ENCODE data around the gene SERPINA1. TPM values are rescaled to one million over a fixed set of nuclear protein-coding genes. Genes with fewer than 3 reads are reported as not detected.
A peak's percentile ranks its signal among the peaks of the same experiment; 100 is the strongest.

Gene SERPINA1
- total and polyA plus RNA-seq, 2 of the 13 experiments (the other 11 are each of a cell fraction or from before 2014, with no cell fraction given), result 3,266 to 11,015 TPM

DNA sequence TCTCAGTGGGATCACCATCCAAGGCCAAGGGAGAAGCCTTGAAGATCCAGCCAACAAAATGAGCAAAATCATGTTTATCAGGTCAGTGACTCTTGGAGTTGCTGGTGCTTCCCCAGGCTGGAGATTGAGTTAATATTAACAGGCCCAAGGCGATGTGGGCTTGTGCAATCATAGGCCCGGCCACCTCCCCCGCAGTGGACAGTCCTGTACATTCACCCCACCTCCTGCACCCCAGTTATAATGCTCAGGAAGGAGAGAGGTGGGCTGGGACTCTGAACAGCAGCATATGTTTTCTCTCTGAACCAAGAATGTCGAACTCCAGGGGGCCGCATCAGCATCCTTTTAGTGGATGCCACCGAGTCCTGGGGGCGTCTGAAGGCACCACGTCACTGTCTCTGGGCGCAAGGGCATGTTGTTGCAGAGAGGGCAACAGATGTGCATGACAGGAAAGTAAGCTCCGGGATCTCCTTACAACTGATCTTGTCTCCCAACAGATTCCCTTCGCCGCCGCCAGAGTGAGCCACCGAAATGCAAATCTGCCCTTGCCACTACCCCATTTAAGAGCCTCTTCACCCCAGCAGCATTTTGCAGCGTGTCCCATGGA lies 33.1 kb downstream of the SERPINA1 start (continued):
- peak; percentile 45; the same call in 1 of the 2 replicates for TF ChIP-seq DPF2 (CRISPR knock-in tag; IDR thresholded peaks at IDR 0.05; ENCODE audit: borderline replicate concordance, low read depth)
- no peak for TF ChIP-seq NFRKB (IDR thresholded peaks at IDR 0.05)
- TF ChIP-seq TEAD3 (CRISPR knock-in tag; optimal IDR thresholded peaks at IDR 0.05; ENCODE audit: borderline replicate concordance), result peak; percentile 49
- no peak for TF ChIP-seq ZNF546 (CRISPR knock-in tag; conservative IDR thresholded peaks at IDR 0.05)
- TF ChIP-seq, protein P1, sequence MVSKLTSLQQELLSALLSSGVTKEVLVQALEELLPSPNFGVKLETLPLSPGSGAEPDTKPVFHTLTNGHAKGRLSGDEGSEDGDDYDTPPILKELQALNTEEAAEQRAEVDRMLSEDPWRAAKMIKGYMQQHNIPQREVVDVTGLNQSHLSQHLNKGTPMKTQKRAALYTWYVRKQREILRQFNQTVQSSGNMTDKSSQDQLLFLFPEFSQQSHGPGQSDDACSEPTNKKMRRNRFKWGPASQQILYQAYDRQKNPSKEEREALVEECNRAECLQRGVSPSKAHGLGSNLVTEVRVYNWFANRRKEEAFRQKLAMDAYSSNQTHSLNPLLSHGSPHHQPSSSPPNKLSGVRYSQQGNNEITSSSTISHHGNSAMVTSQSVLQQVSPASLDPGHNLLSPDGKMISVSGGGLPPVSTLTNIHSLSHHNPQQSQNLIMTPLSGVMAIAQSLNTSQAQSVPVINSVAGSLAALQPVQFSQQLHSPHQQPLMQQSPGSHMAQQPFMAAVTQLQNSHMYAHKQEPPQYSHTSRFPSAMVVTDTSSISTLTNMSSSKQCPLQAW (CRISPR knock-in tag; IDR thresholded peaks at IDR 0.05), result peak; percentile 99
- peak; percentile 75; the same call in 1 of the 2 replicates for TF ChIP-seq ZBTB42 (CRISPR knock-in tag; IDR thresholded peaks at IDR 0.05)
- no peak for TF ChIP-seq TEAD2 (CRISPR knock-in tag; IDR thresholded peaks at IDR 0.05)
- peak; percentile 95 for TF ChIP-seq SALL1 (CRISPR knock-in tag; IDR thresholded peaks at IDR 0.05)
- TF ChIP-seq, protein P2, sequence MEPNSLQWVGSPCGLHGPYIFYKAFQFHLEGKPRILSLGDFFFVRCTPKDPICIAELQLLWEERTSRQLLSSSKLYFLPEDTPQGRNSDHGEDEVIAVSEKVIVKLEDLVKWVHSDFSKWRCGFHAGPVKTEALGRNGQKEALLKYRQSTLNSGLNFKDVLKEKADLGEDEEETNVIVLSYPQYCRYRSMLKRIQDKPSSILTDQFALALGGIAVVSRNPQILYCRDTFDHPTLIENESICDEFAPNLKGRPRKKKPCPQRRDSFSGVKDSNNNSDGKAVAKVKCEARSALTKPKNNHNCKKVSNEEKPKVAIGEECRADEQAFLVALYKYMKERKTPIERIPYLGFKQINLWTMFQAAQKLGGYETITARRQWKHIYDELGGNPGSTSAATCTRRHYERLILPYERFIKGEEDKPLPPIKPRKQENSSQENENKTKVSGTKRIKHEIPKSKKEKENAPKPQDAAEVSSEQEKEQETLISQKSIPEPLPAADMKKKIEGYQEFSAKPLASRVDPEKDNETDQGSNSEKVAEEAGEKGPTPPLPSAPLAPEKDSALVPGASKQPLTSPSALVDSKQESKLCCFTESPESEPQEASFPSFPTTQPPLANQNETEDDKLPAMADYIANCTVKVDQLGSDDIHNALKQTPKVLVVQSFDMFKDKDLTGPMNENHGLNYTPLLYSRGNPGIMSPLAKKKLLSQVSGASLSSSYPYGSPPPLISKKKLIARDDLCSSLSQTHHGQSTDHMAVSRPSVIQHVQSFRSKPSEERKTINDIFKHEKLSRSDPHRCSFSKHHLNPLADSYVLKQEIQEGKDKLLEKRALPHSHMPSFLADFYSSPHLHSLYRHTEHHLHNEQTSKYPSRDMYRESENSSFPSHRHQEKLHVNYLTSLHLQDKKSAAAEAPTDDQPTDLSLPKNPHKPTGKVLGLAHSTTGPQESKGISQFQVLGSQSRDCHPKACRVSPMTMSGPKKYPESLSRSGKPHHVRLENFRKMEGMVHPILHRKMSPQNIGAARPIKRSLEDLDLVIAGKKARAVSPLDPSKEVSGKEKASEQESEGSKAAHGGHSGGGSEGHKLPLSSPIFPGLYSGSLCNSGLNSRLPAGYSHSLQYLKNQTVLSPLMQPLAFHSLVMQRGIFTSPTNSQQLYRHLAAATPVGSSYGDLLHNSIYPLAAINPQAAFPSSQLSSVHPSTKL (CRISPR knock-in tag; IDR thresholded peaks at IDR 0.05), result peak; percentile 87; the same call in 1 of the 2 replicates
- no peak for TF ChIP-seq RBM22 (optimal IDR thresholded peaks at IDR 0.05; ENCODE audit: low read length)
- TF ChIP-seq HMGA1 (CRISPR knock-in tag; conservative IDR thresholded peaks at IDR 0.05), result no peak
- TF ChIP-seq, protein P3, sequence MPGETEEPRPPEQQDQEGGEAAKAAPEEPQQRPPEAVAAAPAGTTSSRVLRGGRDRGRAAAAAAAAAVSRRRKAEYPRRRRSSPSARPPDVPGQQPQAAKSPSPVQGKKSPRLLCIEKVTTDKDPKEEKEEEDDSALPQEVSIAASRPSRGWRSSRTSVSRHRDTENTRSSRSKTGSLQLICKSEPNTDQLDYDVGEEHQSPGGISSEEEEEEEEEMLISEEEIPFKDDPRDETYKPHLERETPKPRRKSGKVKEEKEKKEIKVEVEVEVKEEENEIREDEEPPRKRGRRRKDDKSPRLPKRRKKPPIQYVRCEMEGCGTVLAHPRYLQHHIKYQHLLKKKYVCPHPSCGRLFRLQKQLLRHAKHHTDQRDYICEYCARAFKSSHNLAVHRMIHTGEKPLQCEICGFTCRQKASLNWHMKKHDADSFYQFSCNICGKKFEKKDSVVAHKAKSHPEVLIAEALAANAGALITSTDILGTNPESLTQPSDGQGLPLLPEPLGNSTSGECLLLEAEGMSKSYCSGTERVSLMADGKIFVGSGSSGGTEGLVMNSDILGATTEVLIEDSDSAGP (CRISPR knock-in tag; IDR thresholded peaks at IDR 0.05; ENCODE audit: borderline replicate concordance), result peak; percentile 89; the same call in 1 of the 2 replicates
- TF ChIP-seq, protein P4, sequence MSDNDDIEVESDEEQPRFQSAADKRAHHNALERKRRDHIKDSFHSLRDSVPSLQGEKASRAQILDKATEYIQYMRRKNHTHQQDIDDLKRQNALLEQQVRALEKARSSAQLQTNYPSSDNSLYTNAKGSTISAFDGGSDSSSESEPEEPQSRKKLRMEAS (IDR thresholded peaks at IDR 0.05), result peak; percentile 33; the same call in 1 of the 2 replicates
- 0 out of 2 replicates have a peak, but pooled peaks have one; percentile 14 for TF ChIP-seq ZNF557 (CRISPR knock-in tag; IDR thresholded peaks at IDR 0.05)
- peak; percentile 68; the same call in 1 of the 2 replicates for TF ChIP-seq ZNF564 (CRISPR knock-in tag; IDR thresholded peaks at IDR 0.05)
- no peak for TF ChIP-seq ZNF33A (CRISPR knock-in tag; IDR thresholded peaks at IDR 0.05; ENCODE audit: borderline replicate concordance)
- TF ChIP-seq ZSCAN30 (CRISPR knock-in tag; IDR thresholded peaks at IDR 0.05), result no peak; the same call in 1 of the 2 replicates
- TF ChIP-seq KDM4B (CRISPR knock-in tag; IDR thresholded peaks at IDR 0.05), result no peak
- no peak for TF ChIP-seq SMAD9 (CRISPR knock-in tag; IDR thresholded peaks at IDR 0.05)
- no peak for TF ChIP-seq ZNF207 (IDR thresholded peaks at IDR 0.05; ENCODE audit: borderline replicate concordance)
- no peak for TF ChIP-seq LCORL (IDR thresholded peaks at IDR 0.05)
- peak; percentile 68 for TF ChIP-seq LCORL (CRISPR knock-in tag; IDR thresholded peaks at IDR 0.05)
- TF ChIP-seq CENPX (CRISPR knock-in tag; IDR thresholded peaks at IDR 0.05), result no peak
